Endothelial cell of umbilical vein (primary cell): ENCODE data around the gene BCL2A1. TPM values are rescaled to one million over a fixed set of nuclear protein-coding genes. Genes with fewer than 3 reads are reported as not detected.

Experiments used
- BruUV-seq: library from RNA; stranded (reverse); fragments of 400-500 nt; replicated peaks from 2 replicates; lab custom pipeline; 2021; lab: Mats Ljungman, UMichigan
- CTCF ChIA-PET: fragments of 300-600, 350-600 bp; sonication (Branson Sonifier 250); formaldehyde crosslinking; loops from one replicate; lab custom pipeline; 2021; ENCODE audit warnings: antibody characterized with exemption, inconsistent platforms; lab: Charles Lee
- POLR2A ChIA-PET: fragments of 300-600, 350-600 bp; sonication (Branson Sonifier 250); formaldehyde crosslinking; loops from one replicate; lab custom pipeline; 2021; ENCODE audit warnings: antibody characterized with exemption, inconsistent platforms; lab: Charles Lee
- DNase-seq: peaks from one replicate; pipeline ENCODE4 v3.0.0-alpha.2; 2011; ENCODE audit warnings: low read depth, low spot score
- FAIRE-seq: peaks from 2 replicates; lab custom pipeline; 2011; peaks lifted over from hg19 to GRCh38; lab: Jason Lieb, UNC
- H2AFZ ChIP-seq: 2 replicates; pipeline ENCODE4 v1.6.0; 2012; ENCODE audit warnings: low read depth, low read length, control low read depth, inconsistent platforms
- H3K27ac ChIP-seq: 2 replicates; pipeline ENCODE4 v1.5.1; 2011; ENCODE audit warnings: low read depth, mild to moderate bottlenecking, control low read depth, low read length, moderate library complexity; ENCODE audit not compliant: insufficient read depth
- H3K27me3 ChIP-seq, 2 experiments: 2 replicates each; pipeline versions ENCODE4 v1.6.0 to v1.6.1; 2011; ENCODE audit warnings: low read length in 2 of 2, mixed read lengths in 1 of 2; ENCODE audit not compliant: control insufficient read depth in 2 of 2, insufficient read depth in 2 of 2
- H3K36me3 ChIP-seq, 2 experiments: 2 replicates in 1 of 2; 3 replicates in 1 of 2; pipeline ENCODE4 v1.5.1; 2011; ENCODE audit warnings: low read length in 2 of 2, mild to moderate bottlenecking in 1 of 2, moderate library complexity in 1 of 2; ENCODE audit not compliant: control insufficient read depth in 2 of 2, insufficient read depth in 2 of 2; ENCODE audit errors: extremely low read depth in 1 of 2
- H3K4me1 ChIP-seq: 3 replicates; pipeline ENCODE4 v1.5.1; 2011; ENCODE audit warnings: mild to moderate bottlenecking, low read length; ENCODE audit not compliant: control insufficient read depth, insufficient read depth; ENCODE audit errors: extremely low read depth
- H3K4me2 ChIP-seq: 2 replicates; pipeline ENCODE4 v1.6.1; 2011; ENCODE audit warnings: low read length, control low read depth, mixed read lengths; ENCODE audit not compliant: insufficient read depth
- H3K4me3 ChIP-seq, 3 experiments: fragments of 200-600 bp in 1 of 3; sonication (generic), shearing (Covaris generic) in 1 of 3; replicated peaks in 1 of 3; 2 replicates each; pipeline ENCODE4 v1.5.1; 2011 to 2016; ENCODE audit warnings: control low read depth in 3 of 3, low read length in 3 of 3, mild to moderate bottlenecking in 2 of 3, inconsistent platforms in 1 of 3, low read depth in 1 of 3, moderate library complexity in 1 of 3; ENCODE audit not compliant: insufficient read depth in 1 of 3
- H3K79me2 ChIP-seq: 2 replicates; pipeline ENCODE4 v1.6.0; 2012; ENCODE audit warnings: low read length, inconsistent platforms; ENCODE audit not compliant: control insufficient read depth, insufficient read depth
- H3K9ac ChIP-seq: replicated peaks from 2 replicates; pipeline ENCODE3; 2011; ENCODE audit warnings: low read length, control low read depth; ENCODE audit not compliant: insufficient read depth; ENCODE audit errors: extremely low read depth
- H3K9me1 ChIP-seq: replicated peaks from 3 replicates; pipeline ENCODE4 v1.6.0; 2011; ENCODE audit warnings: mild to moderate bottlenecking, low read length; ENCODE audit not compliant: control insufficient read depth, insufficient read depth; ENCODE audit errors: extremely low read depth
- H3K9me3 ChIP-seq: replicated peaks from 2 replicates; pipeline ENCODE4 v1.5.1; 2012; ENCODE audit warnings: low read length, inconsistent platforms; ENCODE audit not compliant: control insufficient read depth, insufficient read depth
- H4K20me1 ChIP-seq: replicated peaks from 2 replicates; pipeline ENCODE3; 2011; ENCODE audit warnings: mild to moderate bottlenecking, low read length; ENCODE audit not compliant: control insufficient read depth, insufficient read depth; ENCODE audit errors: extremely low read depth
- CTCF ChIP-seq, 2 donors: IDR thresholded peaks; 1 replicate in 1 of 2; 2 replicates in 1 of 2; pipeline ENCODE4 v1.5.1; 2011; ENCODE audit warnings: low read length in 2 of 2, mild to moderate bottlenecking in 2 of 2, moderate library complexity in 2 of 2, control low read depth in 1 of 2, inconsistent platforms in 1 of 2, low read depth in 1 of 2; ENCODE audit not compliant: insufficient read depth in 1 of 2; ENCODE audit errors: extremely low read depth in 1 of 2
- EZH2 ChIP-seq: IDR thresholded peaks from 2 replicates; pipeline ENCODE4 v1.6.1; 2012; ENCODE audit warnings: borderline replicate concordance, low read depth, mild to moderate bottlenecking, moderate library complexity, low read length, inconsistent platforms; ENCODE audit not compliant: severe bottlenecking
- FOS ChIP-seq: IDR thresholded peaks from 2 replicates; pipeline ENCODE4 v1.6.1; 2011; ENCODE audit warnings: mild to moderate bottlenecking, low read length, moderate library complexity, borderline replicate concordance; ENCODE audit not compliant: insufficient read depth
- GATA2 ChIP-seq: IDR thresholded peaks from 2 replicates; pipeline ENCODE4 v1.7.0; 2011; ENCODE audit warnings: low read depth, mild to moderate bottlenecking, moderate library complexity, mixed read lengths, low read length; ENCODE audit not compliant: insufficient read length, insufficient read depth
- JUN ChIP-seq: IDR thresholded peaks from 2 replicates; pipeline ENCODE4 v1.6.1; 2011; ENCODE audit warnings: borderline replicate concordance, low read depth; ENCODE audit not compliant: insufficient read length, insufficient read depth
- MAX ChIP-seq: IDR thresholded peaks from 2 replicates; pipeline ENCODE4 v1.6.1; 2011; ENCODE audit not compliant: insufficient read depth, insufficient read length
- MYC ChIP-seq: IDR thresholded peaks from one replicate; pipeline ENCODE4 v1.6.1; 2011; ENCODE audit warnings: mild to moderate bottlenecking, low read depth, low read length
- POLR2A ChIP-seq: IDR thresholded peaks from 2 replicates; pipeline ENCODE4 v1.6.1; 2012; ENCODE audit warnings: low read depth, mild to moderate bottlenecking, control low read depth, low read length
- POLR2AphosphoS5 ChIP-seq: IDR thresholded peaks from 2 replicates; pipeline ENCODE4 v1.6.1; 2012; ENCODE audit warnings: low read depth, mild to moderate bottlenecking, control low read depth, low read length, moderate library complexity; ENCODE audit not compliant: insufficient read depth
- dilution Hi-C: fragments of 300-500 bp; cut with MboI; formaldehyde crosslinking; loops from one replicate; pipeline ENCODE4 v1.15.0; 2019; ENCODE audit warnings: low sequenced_read_pairs; ENCODE audit not compliant: extremely low pct_ligation_motif_present
- intact Hi-C: fragments of 100-400 bp; cut with micrococcal nuclease; formaldehyde crosslinking; loops from one replicate; pipeline ENCODE4 v1.10.0; 2022
- polyA plus RNA-seq, 4 experiments: library from polyadenylated mRNA; depleted of rRNA in 3 of 4; stranded (reverse) in 3 of 4; unstranded in 1 of 4; fragments of >200 nt; gene quantifications; 2 replicates each; pipeline versions ENCODE4 v1.2.1 to v1.2.3, GENCODE V29; 2011 to 2012; ENCODE audit warnings: missing spikeins in 1 of 4
- total RNA-seq: library from RNA; stranded (reverse); gene quantifications from 2 replicates; pipeline ENCODE4 v1.2.3, GENCODE V29; 2021

The BCL2A1 gene
- total and polyA plus RNA-seq, 2 donors (not counting 3 experiments of a cell fraction or from before 2014, with no cell fraction given), result not detected

- no peak for TF ChIP-seq POLR2A
- no peak for TF ChIP-seq FOS
- TF ChIP-seq JUN, result no peak
- TF ChIP-seq GATA2, result no peak
- TF ChIP-seq POLR2AphosphoS5, result no peak
- TF ChIP-seq CTCF (IDR thresholded peaks at IDR 0.05; ENCODE audit: extremely low read depth in 1 of 2, insufficient read depth in 1 of 2, low read depth in 1 of 2, low read length in 2 of 2), result no peak
- TF ChIP-seq MYC, result no peak
- TF ChIP-seq MAX, result no peak
- TF ChIP-seq EZH2, result no peak
- H3K9me3 ChIP-seq, result no peaks in the 10 kb centered on the region
- no peaks in the 10 kb centered on the region for H3K36me3 ChIP-seq
- intact Hi-C loops, result no loop called here
- H3K27ac ChIP-seq, result no peak overlapping the region
- no peak overlapping the region for H3K4me2 ChIP-seq
- BruUV-seq, result no TSS peak
- dilution Hi-C loops, result no loop called here
- peaks cover 3% of the 10 kb centered on the region in 2 experiments for H3K27me3 ChIP-seq
- no peaks in the 10 kb centered on the region for H3K79me2 ChIP-seq
- DNase-seq (no peak), FAIRE-seq (no peak)
- ChIA-PET POLR2A (no interaction called here), CTCF (no interaction called here)
- H3K9me1 ChIP-seq, result no peaks in the 10 kb centered on the region
- no peaks in the 10 kb centered on the region for H3K4me1 ChIP-seq
- H2AFZ ChIP-seq, result no peak overlapping the region
- H4K20me1 ChIP-seq, result no peaks in the 10 kb centered on the region
- no peak overlapping the region for H3K9ac ChIP-seq
- H3K4me3 ChIP-seq, result no peak overlapping the region
Measured at GRCh38 chr15:79939399-79939798, 31.6 kb downstream of the BCL2A1 start.
